BJ (cell line): ENCODE data around the gene AFF3. TPM values are rescaled to one million over a fixed set of nuclear protein-coding genes. Genes with fewer than 3 reads are reported as not detected.

ENCODE experiments used
- CTCF ChIA-PET: fragments of 350-600 bp; formaldehyde crosslinking; extraction: SDS; loops from one replicate; lab custom pipeline; 2021; ENCODE audit warnings: antibody characterized with exemption, inconsistent platforms; lab: Yijun Ruan, JAX
- POLR2A ChIA-PET: fragments of 300-600 bp; sonication (Branson Sonifier 250); formaldehyde crosslinking; extraction: SDS; loops from one replicate; lab custom pipeline; 2021; ENCODE audit warnings: antibody characterized with exemption; lab: Charles Lee
- DNase-seq: peaks from one replicate; pipeline ENCODE4 v3.0.0-alpha.2; 2011; ENCODE audit warnings: low read depth
- H3K27me3 ChIP-seq: 2 replicates; pipeline ENCODE4 v1.6.0; 2011; ENCODE audit warnings: low read length; ENCODE audit not compliant: control insufficient read depth, insufficient read depth
- H3K36me3 ChIP-seq: 2 replicates; pipeline ENCODE4 v1.5.1; 2011; ENCODE audit warnings: low read length; ENCODE audit not compliant: control insufficient read depth, insufficient read depth
- H3K4me3 ChIP-seq: 2 replicates; pipeline ENCODE4 v1.5.1; 2011; ENCODE audit warnings: low read depth, mild to moderate bottlenecking, control low read depth, low read length
- CTCF ChIP-seq: IDR thresholded peaks from 2 replicates; pipeline ENCODE4 v1.5.1; 2011; ENCODE audit warnings: low read depth, mild to moderate bottlenecking, control low read depth, inconsistent platforms, low read length, moderate library complexity; ENCODE audit not compliant: insufficient read depth
- polyA plus RNA-seq: library from polyadenylated mRNA; depleted of rRNA; stranded (reverse); fragments of >200 nt; gene quantifications from 2 replicates; pipeline ENCODE4 v1.2.3, GENCODE V29; 2011

AFF3 gene
- polyA plus RNA-seq, 1 experiment = 11.5 TPM

- ChIA-PET POLR2A (no interaction called here), CTCF (interaction anchor here (0.9 to 1.0 kb wide), 2 partner anchors 65 to 105 kb away, joined by 3 read pairs; no protein-coding TSS in a partner anchor)
- DNase-seq = no peak
- H3K36me3 ChIP-seq = no peaks in the 10 kb centered on the region
- TF ChIP-seq CTCF = no peak
- H3K27me3 ChIP-seq = no peaks in the 10 kb centered on the region
- H3K4me3 ChIP-seq = no peak overlapping the region
These were observed 141.3 kb downstream of the AFF3 start for GRCh38 chr2:100000915-100001707.

- Histone ChIP-seq H3K4me3 (no peak overlapping the region), H3K27me3 (no peaks in the 10 kb centered on the region), H3K36me3 (no peaks in the 10 kb centered on the region)
- peak; percentile 27; the same call in 1 of the 2 replicates for TF ChIP-seq CTCF
- peak; percentile 49 for DNase-seq
- ChIA-PET POLR2A (no interaction called here), CTCF (interaction anchor here (0.9 to 1.4 kb wide), 4 partner anchors 50 to 243 kb away, joined by 3 read pairs; no protein-coding TSS in a partner anchor)
These were observed 143.6 kb downstream of the AFF3 start for GRCh38 chr2:99998651-99999320.

- ChIA-PET CTCF (no interaction called here), POLR2A (no interaction called here)
- no peak overlapping the region for H3K4me3 ChIP-seq
- no peaks in the 10 kb centered on the region for H3K27me3 ChIP-seq
- no peak for TF ChIP-seq CTCF
- H3K36me3 ChIP-seq = 0 out of 2 replicates have a peak, but pooled peaks cover 2% of the 10 kb centered on the region
- DNase-seq = no peak
These were observed 152.5 kb downstream of the AFF3 start for GRCh38 chr2:99989905-99990304.

GRCh38 chr2:99988599-99988998, 153.8 kb downstream of the AFF3 start:
- ChIA-PET CTCF (interaction anchor here (1.7 kb wide), 1 partner anchor 254 kb away, joined by 4 read pairs; no protein-coding TSS in a partner anchor), POLR2A (no interaction called here)
- H3K36me3 ChIP-seq = 0 out of 2 replicates have a peak, but pooled peaks cover 2% of the 10 kb centered on the region
- no peak for DNase-seq
- H3K4me3 ChIP-seq = no peak overlapping the region
- TF ChIP-seq CTCF = no peak
- no peaks in the 10 kb centered on the region for H3K27me3 ChIP-seq

GRCh38 chr2:99987160-99987559, 155.2 kb downstream of the AFF3 start:
- no peaks in the 10 kb centered on the region; the same call in 1 of the 2 replicates for H3K27me3 ChIP-seq
- H3K4me3 ChIP-seq = no peak overlapping the region
- DNase-seq = no peak
- H3K36me3 ChIP-seq = 0 out of 2 replicates have a peak, but pooled peaks cover 2% of the 10 kb centered on the region
- ChIA-PET POLR2A (no interaction called here), CTCF (interaction anchor here (1.7 kb wide), 1 partner anchor 255 kb away, joined by 4 read pairs; no protein-coding TSS in a partner anchor)
- no peak for TF ChIP-seq CTCF
